ENCODE measurements around the gene RALGAPA1. TPM values are rescaled to one million over a fixed set of nuclear protein-coding genes. Genes with fewer than 3 reads are reported as not detected.

Gene RALGAPA1
- polyA plus RNA-seq, 1 of the 3 experiments (the other 2 are of a cell fraction), result 3.6 TPM

- Histone ChIP-seq H3K4me2 (no peak overlapping the region), H3K4me1 (ENCODE audit: control insufficient read depth in 1 of 2, insufficient read depth in 2 of 2, low read depth in 1 of 2, low read length in 1 of 2) (no peaks in the 10 kb centered on the region), H3K79me2 (ENCODE audit: insufficient read depth) (no peaks in the 10 kb centered on the region), H3K9ac (no peak overlapping the region), H3K4me3 (ENCODE audit: low read depth in 2 of 2, low read length in 1 of 2) (no peak overlapping the region), H3K9me3 (no peaks in the 10 kb centered on the region), H3K27ac (ENCODE audit: low read depth in 2 of 2, low read length in 1 of 2) (no peak overlapping the region), H4K20me1 (ENCODE audit: insufficient read depth) (no peaks in the 10 kb centered on the region), H3K36me3 (replicated peaks in 1 of 2; ENCODE audit: control insufficient read depth in 1 of 2, insufficient read depth in 2 of 2, low read length in 1 of 2) (no peaks in the 10 kb centered on the region), H2AFZ (ENCODE audit: low read depth) (no peak overlapping the region), H3K27me3 (ENCODE audit: insufficient read depth) (no peaks in the 10 kb centered on the region), H3K9me2 (no peaks in the 10 kb centered on the region), H3F3A (replicated peaks; ENCODE audit: insufficient read depth) (no peaks in the 10 kb centered on the region)
- peak; percentile 86 for TF ChIP-seq RAD21 (IDR thresholded peaks at IDR 0.05; ENCODE audit: low read length)
- TF ChIP-seq CTCF (IDR thresholded peaks at IDR 0.05), result peak; percentile 64
- peak; percentile 55 for TF ChIP-seq SMC3 (IDR thresholded peaks at IDR 0.05; ENCODE audit: low read depth, low read length)
- TF ChIP-seq USF2 (IDR thresholded peaks at IDR 0.05; ENCODE audit: borderline replicate concordance, low read depth, low read length), result no peak
- CTCF ChIA-PET, result interaction anchor here (0.7 to 6.7 kb wide), 22 partner anchors 11 to 835 kb away, joined by 3 to 67 read pairs (median 4); partner anchors contain the start of genes INSM2 and NFKBIA
- 68% methylated on average over 13 of the region's 13 CpGs for WGBS (ENCODE audit: low lambda C conversion rate)
- POLR2A ChIA-PET, result no interaction called here
- peak; percentile 72 for DNase-seq
Measured at GRCh38 chr14:35818346-35819115, 9.4 kb upstream of the RALGAPA1 start.

- peak; percentile 51 for DNase-seq
- H3K9ac ChIP-seq, result no peak overlapping the region
- TF ChIP-seq SMC3 (IDR thresholded peaks at IDR 0.05; ENCODE audit: low read depth, low read length) (peak; percentile 41; the same call in 1 of the 2 replicates), CTCF (IDR thresholded peaks at IDR 0.05) (peak; percentile 76), YY1 (IDR thresholded peaks at IDR 0.05; ENCODE audit: low read depth) (no peak), RAD21 (IDR thresholded peaks at IDR 0.05; ENCODE audit: low read length) (peak; percentile 59)
- H3K27ac ChIP-seq (ENCODE audit: low read depth in 2 of 2, low read length in 1 of 2), result no peak overlapping the region
- H4K20me1 ChIP-seq (ENCODE audit: insufficient read depth), result no peaks in the 10 kb centered on the region
- H3K36me3 ChIP-seq (replicated peaks in 1 of 2; ENCODE audit: control insufficient read depth in 1 of 2, insufficient read depth in 2 of 2, low read length in 1 of 2), result no peaks in the 10 kb centered on the region
- H3K27me3 ChIP-seq (ENCODE audit: insufficient read depth), result no peaks in the 10 kb centered on the region
- peak overlapping the region in 1 of 2 experiments; percentile 19; a peak in 1 of 4 replicates for H3K4me3 ChIP-seq (ENCODE audit: low read depth in 2 of 2, low read length in 1 of 2)
- no peaks in the 10 kb centered on the region for H3K4me1 ChIP-seq (ENCODE audit: control insufficient read depth in 1 of 2, insufficient read depth in 2 of 2, low read depth in 1 of 2, low read length in 1 of 2)
- ChIA-PET CTCF (interaction anchor here (0.9 to 6.7 kb wide), 5 partner anchors 11 to 692 kb away, joined by 3 to 67 read pairs (median 3); partner anchors contain the start of gene BRMS1L), POLR2A (interaction anchor here (0.7 kb wide), 1 partner anchor 523 kb away, joined by 3 read pairs; no protein-coding TSS in a partner anchor)
- H3K9me3 ChIP-seq, result no peaks in the 10 kb centered on the region
- no peak overlapping the region for H3K4me2 ChIP-seq
- 27% methylated on average over 3 of the region's 3 CpGs for WGBS (ENCODE audit: low lambda C conversion rate)
- no peaks in the 10 kb centered on the region for H3K9me2 ChIP-seq
- peaks cover 6% of the 10 kb centered on the region for H3F3A ChIP-seq (replicated peaks; ENCODE audit: insufficient read depth)
- H2AFZ ChIP-seq (ENCODE audit: low read depth), result no peak overlapping the region
- no peaks in the 10 kb centered on the region for H3K79me2 ChIP-seq (ENCODE audit: insufficient read depth)
Measured at GRCh38 chr14:35814371-35815005, 5.4 kb upstream of the RALGAPA1 start.
